ENCODE measurements around the gene BIRC7.

GRCh38 chr20:63277466-63278272, 42.0 kb downstream of the BIRC7 start:
- TF ChIP-seq CTCF (conservative IDR thresholded peaks at IDR 0.05) (no peak), ZFX (IDR thresholded peaks at IDR 0.05) (no peak)
